Left ventricle myocardium superior (tissue), 1 donor: ENCODE measurements around the gene FAM161B. TPM values are rescaled to one million over a fixed set of nuclear protein-coding genes. Genes with fewer than 3 reads are reported as not detected.
"Not testable (repeated sequence)": the region's sequence is repeated elsewhere in the genome, so short reads cannot be mapped to it uniquely, and the experiment has no call there.

ENCODE experiments used
- ATAC-seq: fragments of 200-7000 bp; cut with Tn5 transposase; one replicate; pipeline ENCODE4 v1.9.1; 2020; ENCODE audit warnings: mild to moderate bottlenecking, moderate library complexity
- DNase-seq: peaks from one replicate; pipeline ENCODE4 v3.0.0-alpha.2; 2020
- intact Hi-C: fragments of 100-400 bp; cut with micrococcal nuclease; formaldehyde crosslinking; loops from one replicate; pipeline ENCODE4 v1.11.0; 2022
- total RNA-seq: library from RNA; stranded (reverse); fragmentation: NEBNext Ultra II Directional; extraction: Animal tissue kit (Norgen Biotek cat#: 25700); gene quantifications from one replicate; pipeline ENCODE4 v1.2.1, GENCODE V29; 2021
- donor health status: DM: no; HTN: yes; CAD: no; lungs with severe emphysema.

Gene FAM161B
- total RNA-seq, 1 donor from 2014 or later: 3.8 TPM

DNA sequence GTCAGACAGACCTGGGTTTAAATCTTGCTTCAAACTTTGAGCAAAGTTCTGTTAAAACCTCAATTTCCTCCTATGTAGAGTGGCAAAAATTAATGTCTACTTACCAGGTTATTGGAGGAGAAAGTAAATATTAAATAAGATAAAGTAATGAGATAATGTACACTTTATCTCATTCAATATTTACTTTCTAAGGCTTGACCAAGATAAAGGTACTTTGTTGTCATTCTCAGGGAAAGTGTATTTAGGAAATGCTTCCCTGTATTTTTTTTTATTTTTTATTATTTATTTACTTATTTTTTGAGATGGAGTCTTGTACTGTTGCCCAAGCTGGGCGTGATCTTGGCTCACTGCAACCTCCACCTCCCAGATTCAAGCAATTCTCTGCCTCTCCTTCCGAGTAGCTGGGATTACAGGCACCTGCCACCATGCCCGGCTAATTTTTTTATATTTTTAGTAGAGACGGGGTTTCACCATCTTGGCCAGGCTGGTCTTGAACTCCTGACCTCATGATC, 4.7 kb downstream of the FAM161B start:
- intact Hi-C loops: no loop called here

DNA sequence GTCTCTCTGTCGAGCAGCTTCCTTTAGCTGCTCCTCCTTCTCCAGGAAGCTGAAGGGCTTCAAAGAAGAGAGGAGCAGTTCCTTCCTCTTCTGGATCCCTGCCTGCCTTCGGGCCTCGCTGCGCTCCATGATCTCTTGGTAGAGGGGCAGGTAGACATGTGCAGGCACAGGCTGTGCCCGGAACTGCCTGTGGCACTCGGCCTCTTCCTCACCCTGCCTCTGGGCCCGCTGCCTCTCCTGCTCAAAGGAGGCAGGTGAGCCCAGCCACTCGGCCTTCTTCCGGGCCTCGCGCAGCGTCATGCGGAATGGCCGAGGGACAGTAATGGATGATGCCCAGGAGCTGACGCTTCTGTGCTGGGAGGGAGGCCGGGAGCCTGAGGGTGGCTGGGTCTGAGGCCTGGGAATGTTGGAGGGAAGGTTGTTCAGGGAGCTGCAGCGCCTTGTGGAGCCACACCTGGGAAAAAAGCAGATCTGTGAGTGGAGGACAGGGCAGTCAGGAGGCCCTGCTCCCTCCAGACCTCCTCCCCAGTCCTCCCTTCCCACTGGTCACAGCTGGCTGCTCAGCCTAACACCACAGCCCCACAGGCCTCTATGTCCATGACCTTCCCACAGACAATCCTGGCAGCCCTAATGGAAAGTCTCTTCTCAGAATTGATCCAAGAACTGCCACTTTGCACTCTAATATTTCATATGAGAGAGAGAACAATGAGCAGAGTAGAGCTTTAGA, 5.3 kb downstream of the FAM161B start:
- intact Hi-C loops: no loop called here
- ATAC-seq (no peak), DNase-seq (no peak)

More for the DNA sequence above, 4.7 kb downstream of the FAM161B start:
- DNase-seq (no peak), ATAC-seq (no peak)

DNA sequence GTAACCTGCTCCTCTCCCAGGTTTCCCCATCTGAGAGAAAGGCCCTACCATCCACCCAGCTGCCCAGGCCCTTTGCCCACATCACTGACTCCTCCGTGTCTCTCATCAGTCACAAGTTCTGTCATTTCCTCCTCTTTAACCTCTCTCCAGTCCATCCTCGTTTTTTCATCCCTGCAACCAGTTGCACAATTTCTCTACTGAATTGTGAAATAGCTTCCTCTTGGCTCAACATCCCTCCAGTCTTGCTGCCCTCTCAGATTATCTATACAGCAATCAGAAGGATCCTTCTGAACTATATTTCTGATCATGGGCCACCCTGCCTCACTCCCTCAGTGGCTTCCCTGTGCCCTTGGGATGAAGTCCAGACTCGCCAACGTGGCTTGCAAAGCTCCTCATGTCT, 6.8 kb downstream of the FAM161B start:
- DNase-seq: no peak
- intact Hi-C loops: no loop called here
- ATAC-seq: peak; percentile 73

DNA sequence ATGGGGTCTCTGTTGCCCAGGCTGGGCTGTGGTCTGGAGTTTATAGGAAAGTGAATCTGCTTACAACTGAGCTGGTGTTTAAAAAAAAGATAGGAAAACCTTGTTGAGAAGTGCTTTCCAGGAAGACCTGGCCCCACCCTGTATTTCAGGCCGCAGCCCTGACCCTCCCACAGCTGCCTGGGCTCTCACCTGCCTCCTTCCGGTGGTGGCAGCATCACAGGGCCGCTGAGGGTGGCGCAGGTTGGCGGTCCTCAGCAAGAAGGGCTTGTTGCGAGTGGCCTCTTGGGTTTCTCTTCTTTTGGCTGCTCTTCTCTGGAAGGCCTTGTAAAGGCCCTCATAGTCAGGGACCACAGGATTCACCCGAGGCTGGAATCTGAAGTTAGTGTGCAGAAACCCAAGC, 7.7 kb downstream of the FAM161B start:
- ATAC-seq (no peak), DNase-seq (no peak)
- intact Hi-C loops: no loop called here

DNA sequence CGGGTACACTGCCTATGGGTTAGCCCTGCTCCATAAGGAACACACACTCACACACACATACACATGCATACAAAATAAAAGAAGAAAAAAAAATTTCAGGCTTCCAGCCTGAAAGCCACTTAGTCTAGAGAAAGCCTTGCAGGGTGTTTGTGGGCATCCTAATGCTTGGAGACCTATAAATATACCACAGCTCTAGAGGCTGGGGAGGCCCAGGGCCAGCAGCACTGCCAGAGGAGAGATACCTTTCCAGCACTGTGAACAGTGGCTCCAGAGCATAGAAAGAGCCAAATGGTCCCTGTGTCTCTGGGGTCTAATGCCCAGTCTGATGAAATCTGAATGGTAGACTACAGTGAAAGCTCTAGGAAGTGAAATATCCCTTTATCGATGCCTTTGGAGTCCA, 12.9 kb downstream of the FAM161B start:
- peak; percentile 58 for ATAC-seq
- DNase-seq: no peak
- intact Hi-C loops: no loop called here

DNA sequence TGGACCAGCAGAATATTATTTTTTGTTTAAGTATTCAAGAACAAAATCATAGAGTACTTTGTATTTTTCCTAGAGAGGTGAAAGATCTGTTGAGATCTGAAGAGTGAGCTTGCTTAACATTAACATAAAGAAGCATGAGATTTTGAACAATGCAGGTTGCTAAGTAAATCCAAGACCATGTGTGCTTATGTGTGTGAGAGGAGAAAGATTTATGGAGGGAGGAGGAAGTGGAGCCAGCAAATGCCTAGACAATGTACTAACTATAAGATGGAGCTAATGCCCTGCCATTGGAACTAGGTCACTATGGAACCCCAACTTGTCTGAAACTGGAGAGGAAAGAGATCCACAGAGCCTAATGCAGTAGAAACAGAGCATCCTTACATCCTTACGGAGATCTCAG, 13.3 kb downstream of the FAM161B start:
- DNase-seq: no peak
- intact Hi-C loops: no loop called here
- no peak for ATAC-seq

DNA sequence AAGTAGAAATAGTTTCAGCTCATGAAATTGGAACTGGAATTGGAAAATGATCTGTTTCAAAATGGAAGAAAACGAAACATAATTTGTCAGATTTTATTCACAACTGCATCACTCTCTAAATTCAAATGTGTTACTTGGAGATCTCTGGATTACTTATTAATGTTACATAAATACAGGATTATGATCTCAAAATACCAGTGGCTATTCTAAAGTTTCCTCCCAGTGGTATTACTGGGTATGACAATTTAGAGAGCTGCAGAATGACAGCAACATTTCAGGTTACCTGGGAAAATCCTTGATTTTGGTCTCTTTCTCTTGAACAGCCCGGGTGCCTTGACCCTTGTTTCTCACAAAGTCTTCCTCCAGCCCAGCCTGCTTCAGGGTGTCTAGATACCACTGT, 14.2 kb downstream of the FAM161B start:
- intact Hi-C loops: no loop called here
- ATAC-seq (no peak), DNase-seq (no peak)

DNA sequence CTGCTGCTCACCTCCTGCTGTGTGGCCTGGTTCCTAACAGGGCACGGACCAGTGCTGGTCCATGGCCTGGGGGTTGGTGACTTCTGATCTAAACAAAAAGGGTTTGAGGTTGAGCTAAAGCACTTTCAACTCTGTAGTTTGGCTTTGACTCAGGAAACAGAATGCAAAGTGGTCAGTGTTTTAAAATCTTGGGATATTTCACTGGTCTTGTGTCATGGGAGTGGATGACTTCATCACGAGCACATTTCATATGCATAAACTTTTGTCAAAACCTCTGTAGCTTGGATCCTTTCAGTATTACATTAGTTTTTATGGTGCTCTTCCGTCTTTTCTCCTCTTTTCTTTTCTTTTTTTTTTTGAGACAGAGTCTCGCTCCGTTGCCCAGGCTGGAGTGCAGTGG, 25.6 kb downstream of the FAM161B start:
- intact Hi-C loops: no loop called here
- DNase-seq: no peak
- no peak for ATAC-seq

DNA sequence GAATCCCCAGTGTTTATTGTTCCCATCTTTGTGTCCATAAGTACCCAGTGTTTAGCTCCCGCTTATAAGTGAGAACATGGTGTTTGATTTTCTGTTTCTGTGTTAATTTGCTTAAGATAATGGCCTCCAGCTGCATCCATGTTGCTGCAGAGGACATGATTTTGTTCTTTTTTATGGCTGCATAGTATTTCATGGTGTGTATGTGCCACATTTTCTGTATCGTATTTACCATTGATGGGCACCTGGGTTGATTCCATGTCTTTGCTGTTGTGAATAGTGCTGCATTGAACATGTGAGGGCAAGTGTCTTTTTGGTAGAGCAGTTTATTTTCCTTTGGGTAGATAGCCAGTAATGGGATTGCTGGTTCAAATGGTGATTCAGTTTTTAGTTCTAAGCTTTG, 30.4 kb downstream of the FAM161B start:
- intact Hi-C loops, DNase-seq, ATAC-seq: not testable (repeated sequence)

DNA sequence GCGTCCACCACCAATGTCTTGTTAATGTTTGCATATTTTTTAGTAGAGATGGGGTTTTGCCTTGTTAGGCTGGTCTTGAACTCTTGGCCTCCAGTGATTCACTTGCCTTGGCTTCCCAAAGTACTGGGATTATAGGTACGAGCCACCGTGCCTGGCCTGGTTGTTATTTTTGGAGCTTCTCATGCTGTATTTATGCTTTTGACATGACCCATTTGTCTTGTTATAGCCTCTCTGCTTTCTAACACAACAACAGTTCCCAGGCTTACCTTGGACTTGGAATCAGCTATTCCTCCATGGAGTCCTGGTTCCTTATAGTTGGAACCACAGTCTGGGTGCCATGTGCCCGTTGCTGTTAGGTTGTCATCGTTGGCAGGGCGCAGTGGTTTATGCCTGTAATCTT, 33.6 kb downstream of the FAM161B start:
- ATAC-seq: no peak
- intact Hi-C loops: no loop called here
- DNase-seq: no peak

DNA sequence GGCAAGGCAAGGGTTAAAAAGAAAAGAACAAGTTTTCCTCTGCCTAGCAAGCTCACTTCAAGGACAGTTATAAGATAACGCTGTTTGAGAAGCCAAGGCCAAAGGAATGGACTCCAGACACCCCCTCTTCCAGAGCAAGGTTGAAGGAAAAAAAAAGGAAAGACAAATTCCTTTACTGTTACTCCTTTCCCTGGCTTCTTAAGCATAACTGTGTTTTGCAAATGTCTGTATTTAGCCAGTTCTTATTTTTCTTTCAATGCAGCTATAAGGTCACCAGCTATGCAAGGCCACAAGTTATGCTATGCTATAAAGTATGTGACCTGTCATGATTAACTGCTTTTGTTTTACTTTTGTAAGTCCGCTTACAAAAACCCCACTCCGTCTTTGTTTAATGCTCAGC, 36.6 kb downstream of the FAM161B start:
- no peak for DNase-seq
- intact Hi-C loops: no loop called here
- no peak for ATAC-seq

DNA sequence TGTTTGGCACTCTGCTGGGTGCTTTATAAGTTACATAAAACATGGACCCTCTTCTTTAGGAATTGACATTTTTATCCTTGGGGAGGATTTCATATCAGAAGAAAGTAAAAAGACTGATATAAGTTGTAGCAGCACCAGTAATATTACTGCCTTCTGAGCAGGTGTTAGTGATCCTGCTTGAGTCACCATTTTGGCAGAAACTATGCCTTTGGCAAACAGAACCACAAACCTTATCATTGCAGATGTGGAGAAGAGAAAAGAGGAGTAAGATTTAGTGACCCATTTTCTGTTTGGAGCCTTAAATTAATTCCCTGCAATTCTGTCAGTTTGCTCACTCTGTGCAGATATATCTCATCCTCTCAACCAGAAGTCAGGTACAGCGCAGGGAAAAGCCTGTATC, 40.2 kb downstream of the FAM161B start:
- peak; percentile 37 for ATAC-seq
- intact Hi-C loops: no loop called here
- DNase-seq: no peak

DNA sequence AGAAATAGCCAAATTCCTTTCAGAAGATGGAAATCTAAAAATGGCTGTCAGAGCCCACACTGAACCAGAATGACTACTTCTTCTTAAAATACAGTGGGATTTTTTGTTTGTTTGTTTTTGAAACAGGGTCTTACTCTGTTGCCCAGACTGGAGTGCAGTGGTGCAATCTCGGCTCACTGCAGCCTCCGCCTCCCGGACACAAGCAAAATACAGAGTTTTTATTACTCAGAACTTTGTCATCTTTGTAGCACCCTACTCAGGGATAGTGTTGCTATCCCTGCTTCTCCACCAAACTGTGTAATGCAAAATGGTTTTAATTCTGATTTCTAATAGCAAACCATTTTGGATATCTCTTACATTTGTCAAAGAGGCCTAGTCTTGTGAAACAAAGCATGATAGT, 46.9 kb downstream of the FAM161B start:
- no peak for DNase-seq
- ATAC-seq: no peak
- intact Hi-C loops: no loop called here

DNA sequence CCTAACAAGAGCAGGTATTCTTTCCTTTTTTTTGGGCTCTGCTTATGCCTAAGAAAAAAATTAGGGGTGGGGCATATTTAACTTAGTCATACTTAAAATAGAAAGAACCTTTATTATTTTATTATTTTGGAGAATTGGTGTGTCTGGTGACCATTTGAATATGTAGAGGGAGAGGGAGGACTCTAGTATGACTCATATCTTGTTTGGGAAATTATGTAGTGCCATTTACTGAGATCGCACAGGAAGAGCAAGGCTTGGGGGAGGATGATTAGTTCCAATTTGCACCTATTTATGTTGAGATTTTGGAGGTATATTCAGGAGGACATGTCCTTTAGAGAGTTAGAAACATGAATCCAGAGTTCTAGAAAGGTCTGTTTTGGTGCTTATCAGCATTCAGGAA, 53.4 kb downstream of the FAM161B start:
- DNase-seq: no peak
- intact Hi-C loops: no loop called here
- no peak for ATAC-seq

DNA sequence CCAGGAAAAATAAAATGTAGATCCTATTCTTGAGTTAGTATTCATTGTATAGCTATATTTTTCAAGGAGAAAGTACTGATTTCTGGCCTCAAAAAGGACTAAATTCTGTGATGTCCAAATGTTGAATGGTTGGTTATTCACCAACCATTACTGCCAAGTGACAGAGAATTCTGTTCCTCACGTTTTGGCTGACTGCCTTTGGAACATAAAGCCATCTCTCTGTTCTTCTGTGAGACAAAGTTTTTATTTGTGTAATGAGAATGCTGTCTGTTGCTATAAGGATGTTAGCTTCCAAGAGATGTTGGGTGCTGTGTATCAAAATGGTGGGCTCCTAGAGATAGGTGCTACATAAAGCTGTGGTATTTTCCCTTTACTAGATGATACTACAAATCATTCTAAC, 54.0 kb downstream of the FAM161B start:
- DNase-seq (no peak), ATAC-seq (no peak)
- intact Hi-C loops: no loop called here

DNA sequence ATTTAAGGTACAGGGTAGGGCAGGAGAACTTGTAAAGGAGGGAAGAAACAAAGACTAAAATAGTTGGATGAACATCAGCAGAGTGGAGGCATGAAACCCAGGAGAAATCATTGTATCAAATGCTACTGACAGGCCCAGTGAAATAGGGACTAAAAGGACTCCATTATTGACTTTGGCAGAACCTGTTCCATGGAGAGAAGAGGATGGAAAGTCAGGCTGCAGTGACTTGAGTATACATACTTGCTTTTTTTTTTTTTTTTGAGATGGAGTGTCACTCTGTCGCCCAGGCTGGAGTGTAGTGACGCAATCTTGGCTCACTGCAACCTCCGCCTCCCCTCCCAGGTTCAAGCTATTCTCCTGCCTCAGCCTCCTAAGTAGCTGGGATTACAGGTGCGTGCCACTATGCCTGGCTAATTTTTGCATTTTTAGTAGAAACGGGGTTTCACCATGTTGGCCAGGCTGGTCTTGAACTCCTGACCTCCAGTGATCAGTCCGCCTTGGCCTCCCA, 55.7 kb downstream of the FAM161B start:
- DNase-seq, intact Hi-C loops, ATAC-seq: not testable (repeated sequence)

DNA sequence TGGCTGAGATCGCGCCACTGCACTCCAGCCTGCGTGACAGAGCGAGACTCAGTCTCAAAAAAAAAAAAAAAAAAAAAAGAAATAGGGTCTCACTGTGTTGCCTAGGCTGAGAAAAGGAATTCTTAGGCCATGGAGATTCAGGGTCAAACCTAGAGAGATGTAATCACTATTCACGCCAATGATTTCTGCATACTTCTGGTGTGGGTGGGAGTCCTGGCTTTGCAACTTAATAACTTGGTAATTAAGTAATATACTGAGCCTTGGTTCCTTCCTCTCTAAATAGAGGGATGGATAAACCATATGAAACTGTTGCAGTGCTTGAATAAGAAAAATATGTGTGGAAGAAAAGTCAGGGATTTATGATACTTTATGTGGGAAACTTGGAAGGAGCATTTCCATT, 60.5 kb downstream of the FAM161B start:
- intact Hi-C loops: no loop called here
- ATAC-seq (no peak), DNase-seq (no peak)

DNA sequence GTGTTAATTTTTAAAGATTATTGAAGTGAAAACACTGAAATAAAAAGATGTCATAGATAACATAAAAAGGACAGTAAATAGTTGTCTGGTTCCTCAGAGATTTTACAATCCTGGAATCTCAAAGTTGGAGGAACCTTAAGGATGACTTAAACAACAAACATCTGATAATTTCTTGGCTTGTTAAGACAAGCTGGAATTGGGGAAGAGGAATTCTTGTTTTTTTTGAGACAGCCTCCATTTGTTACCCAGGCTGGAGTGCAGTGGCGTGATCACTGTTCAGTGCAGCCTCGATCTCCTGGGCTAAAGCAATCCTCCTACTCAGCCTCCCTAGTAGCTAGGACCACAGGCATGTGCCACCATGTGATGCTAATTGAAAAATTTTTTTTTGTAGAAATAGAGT, 60.9 kb downstream of the FAM161B start:
- DNase-seq (no peak), ATAC-seq (no peak)
- intact Hi-C loops: no loop called here

DNA sequence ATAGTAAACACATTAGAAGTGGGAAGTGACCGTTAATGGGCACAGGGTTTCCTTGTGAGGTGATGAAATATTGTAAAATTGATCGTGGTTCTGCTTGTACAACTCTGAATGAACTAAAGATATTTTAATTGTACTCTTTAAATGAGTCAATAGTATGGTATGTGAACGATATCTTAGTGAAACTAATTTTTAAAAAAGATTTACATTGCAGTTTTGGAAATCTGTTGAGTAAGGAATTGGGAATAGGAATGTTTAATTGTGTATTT, 61.5 kb downstream of the FAM161B start:
- no peak for ATAC-seq
- intact Hi-C loops: no loop called here
- DNase-seq: no peak

DNA sequence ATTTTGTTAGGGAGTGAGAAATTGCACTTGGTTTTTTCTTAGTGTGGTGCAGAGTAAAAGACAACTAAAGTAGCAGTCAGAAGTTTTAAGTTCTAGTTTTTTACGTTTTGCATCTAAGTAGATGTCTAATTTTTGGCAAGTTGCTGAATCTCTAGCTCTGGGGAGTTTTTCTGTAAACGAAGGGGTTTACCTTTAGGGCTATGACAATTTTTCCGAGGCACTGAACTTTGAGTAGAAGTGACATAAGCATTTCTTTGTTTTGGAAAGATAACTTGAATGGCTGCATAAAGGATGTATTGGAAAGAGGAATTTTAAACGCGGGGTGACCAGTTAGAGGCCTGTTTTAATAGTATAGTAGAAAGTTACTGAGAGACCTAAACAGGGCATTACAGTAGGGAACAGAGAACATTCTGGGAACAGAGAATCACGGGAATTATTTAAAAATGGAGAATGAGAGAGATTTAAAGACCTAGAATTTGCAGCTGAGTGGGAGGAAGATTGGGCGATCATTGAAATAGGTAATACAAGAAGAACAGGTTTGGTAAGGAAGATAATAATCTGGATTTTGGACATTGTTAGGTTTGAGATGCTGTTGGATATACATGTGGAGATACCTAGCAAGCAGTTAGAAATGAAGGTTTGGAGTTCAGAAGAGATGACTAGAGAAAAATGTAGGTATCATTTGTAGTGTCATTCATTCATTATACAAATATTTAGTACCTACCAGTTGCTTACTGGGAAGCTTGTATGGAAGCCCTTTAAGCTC, 62.0 kb downstream of the FAM161B start:
- intact Hi-C loops: no loop called here
- DNase-seq (no peak), ATAC-seq (no peak)

DNA sequence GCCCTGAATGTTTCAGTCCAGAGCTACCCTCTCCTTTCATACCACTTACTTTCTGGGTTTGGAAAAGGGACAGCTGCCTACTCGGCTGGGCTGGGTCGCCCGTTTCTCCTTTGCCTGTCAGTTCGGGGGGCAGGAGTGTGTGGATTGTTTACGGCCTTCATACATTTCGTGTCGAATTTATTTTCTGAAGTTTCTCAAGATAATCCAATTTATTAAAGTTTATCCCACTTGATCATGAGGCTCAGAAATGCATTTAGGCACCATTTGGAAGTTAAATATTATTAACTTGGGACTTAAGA, 62.6 kb downstream of the FAM161B start:
- no peak for DNase-seq
- ATAC-seq: no peak

More for the DNA sequence above, 62.6 kb downstream of the FAM161B start:
- intact Hi-C loops: no loop called here
